OCI-M1 (cell line): ENCODE measurements around the gene SOX10.
"Not testable (repeated sequence)": the region's sequence is repeated elsewhere in the genome, so short reads cannot be mapped to it uniquely, and the experiment has no call there.

ENCODE experiments used
- DNase-seq: peaks from one replicate; lab custom pipeline; 2025; lab: John Stamatoyannopoulos, UW

Gene SOX10

DNA sequence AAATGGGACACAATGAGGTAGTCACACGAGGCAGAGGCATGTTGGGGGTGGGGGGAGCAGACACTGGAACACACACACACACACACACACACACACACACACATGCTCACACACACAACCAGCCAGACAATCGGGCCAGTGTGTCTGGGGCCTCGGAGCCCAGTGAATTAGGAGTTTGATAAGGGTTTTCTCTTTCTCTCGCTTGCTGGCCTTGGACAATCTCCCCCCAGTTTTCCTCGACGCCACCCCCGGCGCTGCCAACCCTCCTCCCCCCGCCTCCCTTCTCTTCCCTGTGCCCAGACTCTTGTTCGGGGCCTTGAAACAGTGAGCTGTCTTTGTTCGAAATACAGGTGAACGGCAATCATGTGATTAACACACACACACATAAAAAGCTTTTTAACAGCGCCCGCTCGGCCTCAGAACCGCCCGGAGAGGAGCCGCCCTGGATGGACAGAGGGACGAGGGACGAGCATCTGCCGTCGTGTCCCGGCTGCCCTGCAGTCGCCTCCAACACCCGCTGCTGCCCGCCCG lies 1.5 kb upstream of the SOX10 start:
- DNase-seq: no peak

- DNase-seq: no peak
These were observed 763 bp upstream of the SOX10 start for GRCh38 chr22:37985050-37985585.

DNA sequence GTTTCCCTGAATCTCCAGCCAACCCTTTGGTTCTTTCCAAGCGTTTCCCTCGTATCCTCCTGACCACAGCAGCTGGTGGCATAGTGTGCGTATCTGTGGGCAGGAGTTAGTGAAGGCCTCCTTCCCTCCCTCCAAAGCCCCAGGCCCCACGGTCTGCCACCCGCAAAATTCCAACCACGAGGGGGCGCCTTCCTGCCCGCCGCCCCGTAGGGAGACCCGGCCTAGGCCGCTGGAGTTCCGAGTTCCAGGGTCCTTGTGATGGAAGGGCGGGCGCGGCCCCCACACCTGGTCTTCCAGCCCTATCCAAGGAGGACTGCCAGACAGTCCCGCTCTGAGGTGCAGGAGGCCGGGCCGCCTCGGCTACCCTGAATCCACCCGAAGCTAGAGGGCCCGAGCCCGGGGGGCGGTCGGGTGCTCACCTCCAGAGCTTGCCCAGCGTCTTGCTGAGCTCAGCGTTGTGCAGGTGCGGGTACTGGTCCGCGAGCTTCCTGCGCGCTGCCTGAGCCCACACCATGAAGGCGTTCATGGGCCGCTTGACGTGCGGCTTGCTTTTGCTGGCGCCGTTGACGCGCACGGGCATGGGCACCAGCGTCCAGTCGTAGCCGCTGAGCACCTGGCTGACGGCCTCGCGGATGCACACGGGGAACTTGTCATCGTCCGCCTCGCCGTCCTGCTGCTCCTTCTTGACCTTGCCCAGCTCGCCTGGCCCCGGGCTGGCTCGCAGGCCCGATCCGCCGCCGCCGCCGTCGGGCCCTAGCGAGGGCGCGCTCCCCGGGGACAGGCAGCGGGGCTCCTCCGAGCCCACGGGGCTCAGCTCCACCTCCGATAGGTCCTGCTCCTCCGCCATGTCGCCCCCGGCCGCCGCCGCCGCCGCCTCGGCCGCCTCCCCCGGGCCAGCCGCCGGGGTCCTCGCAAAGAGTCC lies 1.2 kb downstream of the SOX10 start:
- no peak for DNase-seq

GRCh38 chr22:37982151-37982785 lies 2.1 kb downstream of the SOX10 start:
- DNase-seq: no peak

DNA sequence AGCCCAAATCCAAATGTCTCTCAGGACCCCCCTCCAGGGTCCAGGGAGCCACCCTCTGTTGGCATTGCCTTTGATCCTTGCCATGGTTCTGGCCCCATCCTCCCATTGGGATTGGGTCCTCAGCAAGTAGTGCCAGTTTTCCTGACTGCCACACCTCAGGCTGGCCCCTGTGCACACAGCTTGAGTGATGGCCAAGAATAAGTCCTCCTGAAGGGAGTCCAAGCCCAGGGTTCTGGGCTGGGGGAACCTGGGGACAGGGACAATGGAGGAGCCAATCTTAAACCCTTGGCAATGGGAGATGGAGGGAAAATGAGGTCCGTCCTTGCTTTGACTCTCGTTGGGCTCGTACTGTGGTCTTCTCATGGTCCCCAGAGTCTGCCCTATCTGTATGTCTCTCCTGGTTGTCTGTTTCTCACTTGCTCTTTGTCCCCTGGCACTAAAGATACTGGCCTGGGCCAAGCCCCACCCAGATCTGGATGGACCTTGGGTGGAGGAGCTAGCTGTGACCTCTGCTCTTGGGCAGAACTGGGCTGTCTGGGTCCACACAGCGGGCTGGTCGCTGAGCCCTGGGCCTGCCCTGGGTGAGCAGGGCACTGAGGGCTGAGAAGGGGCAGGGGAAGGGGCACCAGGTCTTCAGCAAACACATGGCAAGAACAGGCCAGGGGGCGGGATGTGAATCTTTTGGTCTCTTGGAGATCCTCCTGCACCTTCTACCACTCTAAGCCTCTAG lies 2.9 kb downstream of the SOX10 start:
- no peak for DNase-seq

DNA sequence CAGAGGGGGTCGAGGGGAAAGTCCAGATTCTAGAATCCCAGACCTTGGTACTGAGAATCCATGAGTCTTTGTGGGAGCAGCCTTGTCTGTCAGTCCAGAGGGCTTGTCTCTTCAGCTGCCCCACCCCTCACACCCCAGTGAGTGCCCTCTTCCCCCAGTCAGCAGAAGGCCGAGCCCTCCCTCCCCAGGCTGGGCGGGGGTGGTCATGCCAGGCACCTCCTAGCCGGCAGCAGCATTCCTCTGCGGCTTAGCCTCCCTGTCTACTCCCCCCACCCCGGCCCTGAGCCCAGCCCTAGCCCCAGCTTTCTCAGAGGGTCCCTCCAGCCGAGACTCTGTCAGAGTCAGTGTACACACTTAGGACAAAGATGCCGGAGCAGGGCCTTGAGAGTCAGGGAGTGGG lies 4.6 kb downstream of the SOX10 start:
- no peak for DNase-seq

GRCh38 chr22:37976547-37976946 lies 7.8 kb downstream of the SOX10 start:
- DNase-seq: no peak

- not testable (repeated sequence) for DNase-seq
These were observed 8.3 kb downstream of the SOX10 start for GRCh38 chr22:37976022-37976421.

- no peak for DNase-seq
These were observed 9.2 kb downstream of the SOX10 start for GRCh38 chr22:37975153-37975552.

GRCh38 chr22:37973271-37974170 lies 10.8 kb downstream of the SOX10 start:
- DNase-seq: no peak

- DNase-seq: no peak
These were observed 11.8 kb downstream of the SOX10 start for GRCh38 chr22:37972527-37972926.

DNA sequence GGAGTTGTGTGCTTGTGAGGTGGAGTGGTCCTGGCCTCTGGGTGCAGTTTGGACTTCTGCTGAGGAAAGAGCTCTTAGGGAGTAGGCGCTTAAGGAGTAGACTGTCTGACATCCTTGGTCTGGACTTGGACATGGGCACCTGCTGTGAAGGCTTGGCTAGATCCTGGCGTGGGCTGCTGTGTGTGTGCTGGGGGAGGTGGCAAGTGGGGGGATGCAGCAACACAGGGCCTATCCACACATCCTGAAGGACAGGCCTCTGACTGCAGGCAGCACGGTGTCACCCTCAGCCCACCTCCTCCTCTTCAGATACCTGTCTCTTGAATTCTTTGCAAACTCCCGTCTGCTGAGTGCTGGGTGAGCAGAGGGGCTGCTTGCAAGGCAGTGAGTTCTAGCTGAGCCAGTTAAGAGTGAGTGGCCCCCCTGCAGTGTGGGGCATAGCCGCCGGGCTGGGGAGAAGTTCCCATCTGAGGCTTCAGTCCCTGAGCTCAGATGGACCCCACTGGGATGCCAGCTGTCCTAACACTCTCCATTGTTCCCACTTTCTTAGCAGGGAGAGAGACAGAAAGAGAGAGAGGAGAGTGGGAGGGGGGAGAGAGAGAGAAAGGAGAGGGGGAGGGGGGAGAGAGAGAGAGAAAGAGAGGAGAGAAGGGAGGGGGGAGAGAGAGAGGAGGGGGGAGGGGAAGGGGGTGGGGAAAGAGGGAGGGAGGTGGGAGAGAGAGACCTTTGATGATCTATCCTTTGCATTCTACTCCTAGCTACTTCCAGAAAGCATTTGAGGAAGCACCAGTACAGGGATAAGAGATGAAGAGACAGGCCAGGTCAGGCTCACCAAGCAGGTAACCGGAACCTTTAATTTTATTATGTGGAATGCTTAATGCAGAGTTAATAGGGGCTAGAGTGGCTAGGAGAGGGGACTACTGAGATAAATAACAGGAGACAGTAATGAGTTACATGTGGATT lies 12.6 kb downstream of the SOX10 start:
- no peak for DNase-seq

- DNase-seq: no peak
These were observed 13.5 kb downstream of the SOX10 start for GRCh38 chr22:37970864-37971263.

GRCh38 chr22:37968452-37969251 lies 15.7 kb downstream of the SOX10 start:
- DNase-seq: no peak

GRCh38 chr22:37967637-37968451 lies 16.5 kb downstream of the SOX10 start:
- no peak for DNase-seq

- no peak for DNase-seq
These were observed 17.2 kb downstream of the SOX10 start for GRCh38 chr22:37967147-37967546.

GRCh38 chr22:37965940-37966664 lies 18.3 kb downstream of the SOX10 start:
- DNase-seq: no peak

DNA sequence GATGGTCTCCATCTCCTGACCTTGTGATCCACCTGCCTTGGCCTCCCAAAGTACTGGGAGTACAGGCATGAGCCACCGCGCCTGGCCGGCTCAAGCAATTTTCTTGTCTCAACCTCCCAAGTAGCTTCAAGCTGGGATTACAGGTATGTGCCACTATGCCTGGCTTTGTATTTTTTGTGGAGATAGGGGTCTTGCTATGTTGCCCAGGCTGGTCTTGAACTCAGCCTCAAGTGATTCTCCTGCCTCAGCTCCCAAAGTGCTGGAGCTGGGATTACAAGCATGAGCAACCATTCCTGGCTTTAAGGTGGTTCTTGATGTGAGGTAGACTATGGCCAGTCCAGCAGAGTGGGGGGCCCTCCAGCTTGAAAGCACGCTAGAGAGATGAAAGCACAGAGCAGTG lies 23.3 kb downstream of the SOX10 start:
- DNase-seq: no peak
